ENCODE measurements around the gene WDR7.

GRCh38 chr18:57073501-57074187, 422.5 kb downstream of the WDR7 start:
- TF ChIP-seq, protein P1, sequence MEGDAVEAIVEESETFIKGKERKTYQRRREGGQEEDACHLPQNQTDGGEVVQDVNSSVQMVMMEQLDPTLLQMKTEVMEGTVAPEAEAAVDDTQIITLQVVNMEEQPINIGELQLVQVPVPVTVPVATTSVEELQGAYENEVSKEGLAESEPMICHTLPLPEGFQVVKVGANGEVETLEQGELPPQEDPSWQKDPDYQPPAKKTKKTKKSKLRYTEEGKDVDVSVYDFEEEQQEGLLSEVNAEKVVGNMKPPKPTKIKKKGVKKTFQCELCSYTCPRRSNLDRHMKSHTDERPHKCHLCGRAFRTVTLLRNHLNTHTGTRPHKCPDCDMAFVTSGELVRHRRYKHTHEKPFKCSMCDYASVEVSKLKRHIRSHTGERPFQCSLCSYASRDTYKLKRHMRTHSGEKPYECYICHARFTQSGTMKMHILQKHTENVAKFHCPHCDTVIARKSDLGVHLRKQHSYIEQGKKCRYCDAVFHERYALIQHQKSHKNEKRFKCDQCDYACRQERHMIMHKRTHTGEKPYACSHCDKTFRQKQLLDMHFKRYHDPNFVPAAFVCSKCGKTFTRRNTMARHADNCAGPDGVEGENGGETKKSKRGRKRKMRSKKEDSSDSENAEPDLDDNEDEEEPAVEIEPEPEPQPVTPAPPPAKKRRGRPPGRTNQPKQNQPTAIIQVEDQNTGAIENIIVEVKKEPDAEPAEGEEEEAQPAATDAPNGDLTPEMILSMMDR (conservative IDR thresholded peaks at IDR 0.05; ENCODE audit: low read depth in 2 of 2) = no peak
- TF ChIP-seq POLR2AphosphoS5 (IDR thresholded peaks at IDR 0.05; ENCODE audit: low read depth) = no peak
- TF ChIP-seq, protein P2, sequence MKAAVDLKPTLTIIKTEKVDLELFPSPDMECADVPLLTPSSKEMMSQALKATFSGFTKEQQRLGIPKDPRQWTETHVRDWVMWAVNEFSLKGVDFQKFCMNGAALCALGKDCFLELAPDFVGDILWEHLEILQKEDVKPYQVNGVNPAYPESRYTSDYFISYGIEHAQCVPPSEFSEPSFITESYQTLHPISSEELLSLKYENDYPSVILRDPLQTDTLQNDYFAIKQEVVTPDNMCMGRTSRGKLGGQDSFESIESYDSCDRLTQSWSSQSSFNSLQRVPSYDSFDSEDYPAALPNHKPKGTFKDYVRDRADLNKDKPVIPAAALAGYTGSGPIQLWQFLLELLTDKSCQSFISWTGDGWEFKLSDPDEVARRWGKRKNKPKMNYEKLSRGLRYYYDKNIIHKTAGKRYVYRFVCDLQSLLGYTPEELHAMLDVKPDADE (IDR thresholded peaks at IDR 0.05) = no peak
- TF ChIP-seq REST (IDR thresholded peaks at IDR 0.05; ENCODE audit: unreplicated experiment) = no peak
- no peak for TF ChIP-seq EZH2 (IDR thresholded peaks at IDR 0.05; ENCODE audit: low read depth, unreplicated experiment)
- no peak for TF ChIP-seq ZNF331 (CRISPR knock-in tag; IDR thresholded peaks at IDR 0.05; ENCODE audit: low read depth)
- no peak for TF ChIP-seq ZNF114 (CRISPR knock-in tag; IDR thresholded peaks at IDR 0.05)
- no peak for TF ChIP-seq EZH2phosphoT487 (IDR thresholded peaks at IDR 0.05; ENCODE audit: unreplicated experiment)
